Activated CD8-positive, alpha-beta memory T cell treated with anti-CD3 and anti-CD28 coated beads, Interleukin-2, amount 50 U/mL, for 24 hours (primary cell): ENCODE results near the gene CLCN6.

Source experiments
- DNase-seq: peaks from one replicate; pipeline ENCODE4 v3.0.0-alpha.2; 2020; ENCODE audit errors: extremely low read depth

The CLCN6 gene

GRCh38 chr1:11825131-11825530, 19.1 kb downstream of the CLCN6 start:
- no peak for DNase-seq

DNA sequence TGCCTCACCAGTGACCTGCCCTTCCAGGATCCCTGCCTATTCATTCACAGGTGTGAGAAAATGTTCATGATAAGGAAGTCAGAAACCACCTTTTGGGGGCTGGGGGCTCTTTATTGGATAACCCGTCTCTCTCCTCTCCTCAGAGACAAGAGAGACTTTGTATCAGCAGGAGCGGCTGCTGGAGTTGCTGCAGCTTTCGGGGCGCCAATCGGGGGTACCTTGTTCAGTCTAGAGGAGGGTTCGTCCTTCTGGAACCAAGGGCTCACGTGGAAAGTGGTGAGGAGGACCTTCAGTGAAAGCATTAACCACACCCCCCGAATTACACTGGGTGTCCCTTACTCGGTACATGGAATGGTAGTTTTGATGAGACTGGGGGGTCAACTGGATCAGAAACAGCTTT, 21.0 kb downstream of the CLCN6 start:
- no peak for DNase-seq

DNA sequence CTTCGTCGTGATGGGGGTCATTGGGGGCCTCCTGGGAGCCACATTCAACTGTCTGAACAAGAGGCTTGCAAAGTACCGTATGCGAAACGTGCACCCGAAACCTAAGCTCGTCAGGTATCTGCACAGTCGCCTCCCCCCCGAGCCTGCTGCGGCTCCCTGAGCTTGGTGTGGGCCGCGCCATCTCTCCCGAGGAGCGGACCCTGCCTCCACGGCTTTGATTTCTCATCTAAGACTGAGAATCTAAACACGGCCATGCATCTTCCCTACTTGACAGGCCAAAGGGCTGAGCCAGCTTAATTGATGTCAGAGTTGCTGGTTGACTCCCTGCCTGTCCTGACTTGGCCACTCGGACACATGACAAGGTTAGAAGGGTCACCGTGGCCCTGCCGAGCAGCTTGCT, 22.5 kb downstream of the CLCN6 start:
- DNase-seq, result no peak

DNA sequence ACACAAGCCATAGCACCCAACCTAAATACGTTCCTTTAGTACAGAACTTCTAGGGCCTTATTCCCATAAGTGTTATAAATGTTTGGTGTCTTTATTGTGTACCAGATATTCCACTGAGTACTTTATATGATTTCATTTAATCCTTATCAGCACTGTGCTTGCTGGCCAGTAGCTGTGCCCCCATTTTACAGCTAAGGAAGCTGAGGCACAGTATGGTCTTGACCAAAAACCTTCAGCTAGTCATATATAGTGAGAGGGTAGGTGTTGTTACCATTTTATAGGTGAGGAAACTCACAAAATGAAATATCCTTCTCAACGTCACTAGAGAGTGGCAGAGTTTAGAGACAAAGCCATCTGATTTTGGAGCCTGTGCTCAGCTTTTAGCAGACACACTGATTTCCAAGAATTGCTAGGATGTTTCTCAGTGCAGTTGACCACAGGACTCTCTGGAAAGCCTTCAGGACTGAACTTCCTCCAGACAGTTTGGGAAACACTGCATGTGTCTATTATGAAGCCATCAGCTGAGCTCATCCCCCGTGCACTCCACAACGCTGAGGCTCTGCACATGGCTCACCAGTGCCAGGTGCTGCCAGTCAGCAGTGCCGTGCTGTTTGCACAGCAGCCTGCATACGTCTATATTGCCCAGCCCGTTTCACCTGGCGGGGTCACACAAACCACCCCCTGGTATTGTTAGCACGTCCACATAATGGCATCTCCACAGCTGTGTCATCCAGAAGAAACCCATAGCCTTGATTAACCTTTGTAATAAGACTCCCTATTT, 26.1 kb downstream of the CLCN6 start:
- no peak for DNase-seq

- no peak for DNase-seq
These were observed 27.5 kb downstream of the CLCN6 start for GRCh38 chr1:11833497-11833896.

DNA sequence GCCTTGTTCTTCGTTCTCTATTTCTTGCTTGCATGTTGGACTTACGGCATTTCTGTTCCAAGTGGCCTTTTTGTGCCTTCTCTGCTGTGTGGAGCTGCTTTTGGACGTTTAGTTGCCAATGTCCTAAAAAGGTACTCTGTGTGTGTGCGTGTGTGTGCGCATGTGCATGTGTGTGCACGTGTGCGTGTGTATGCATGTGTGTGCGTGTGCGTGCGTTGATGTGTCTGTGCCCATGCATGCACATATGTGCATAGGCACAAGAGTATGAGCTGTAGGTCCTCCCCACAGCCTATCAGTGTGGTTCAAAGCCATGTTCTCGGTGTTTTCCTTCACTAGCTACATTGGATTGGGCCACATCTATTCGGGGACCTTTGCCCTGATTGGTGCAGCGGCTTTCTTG, 27.9 kb downstream of the CLCN6 start:
- no peak for DNase-seq

DNA sequence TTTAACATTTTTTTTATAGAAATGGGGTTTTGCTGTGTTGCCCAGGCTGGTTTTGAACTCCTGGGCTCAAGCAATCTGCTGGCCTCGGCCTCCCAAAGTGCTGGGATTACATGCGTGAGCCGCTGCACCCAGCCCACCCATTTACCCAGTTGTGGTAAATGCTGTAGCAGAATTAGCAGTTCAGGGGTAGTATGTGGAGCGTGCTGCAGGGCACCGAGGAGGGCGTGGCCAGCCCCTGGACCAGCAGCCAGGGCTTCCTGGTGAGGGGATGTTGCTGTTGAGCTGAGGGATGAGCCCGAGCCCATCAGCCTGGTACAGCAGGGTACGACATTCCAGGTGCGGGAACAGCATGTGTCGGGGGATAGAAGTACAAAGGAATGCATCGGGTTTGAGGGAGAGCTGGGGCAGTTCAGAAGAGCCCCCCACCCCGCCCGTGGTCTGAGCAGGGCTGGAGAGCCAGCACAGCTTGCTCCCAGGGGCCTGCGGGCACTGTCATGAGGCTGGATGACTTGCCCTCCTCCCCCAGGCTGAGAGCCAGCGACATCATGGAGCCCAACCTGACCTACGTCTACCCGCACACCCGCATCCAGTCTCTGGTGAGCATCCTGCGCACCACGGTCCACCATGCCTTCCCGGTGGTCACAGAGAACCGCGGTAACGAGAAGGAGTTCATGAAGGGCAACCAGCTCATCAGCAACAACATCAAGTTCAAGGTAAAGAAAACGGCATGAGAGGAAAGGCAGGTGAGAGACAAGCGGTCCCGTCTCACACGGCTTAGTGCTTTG, 29.6 kb downstream of the CLCN6 start:
- DNase-seq, result no peak

GRCh38 chr1:11836955-11837766, 31.2 kb downstream of the CLCN6 start:
- DNase-seq, result no peak

DNA sequence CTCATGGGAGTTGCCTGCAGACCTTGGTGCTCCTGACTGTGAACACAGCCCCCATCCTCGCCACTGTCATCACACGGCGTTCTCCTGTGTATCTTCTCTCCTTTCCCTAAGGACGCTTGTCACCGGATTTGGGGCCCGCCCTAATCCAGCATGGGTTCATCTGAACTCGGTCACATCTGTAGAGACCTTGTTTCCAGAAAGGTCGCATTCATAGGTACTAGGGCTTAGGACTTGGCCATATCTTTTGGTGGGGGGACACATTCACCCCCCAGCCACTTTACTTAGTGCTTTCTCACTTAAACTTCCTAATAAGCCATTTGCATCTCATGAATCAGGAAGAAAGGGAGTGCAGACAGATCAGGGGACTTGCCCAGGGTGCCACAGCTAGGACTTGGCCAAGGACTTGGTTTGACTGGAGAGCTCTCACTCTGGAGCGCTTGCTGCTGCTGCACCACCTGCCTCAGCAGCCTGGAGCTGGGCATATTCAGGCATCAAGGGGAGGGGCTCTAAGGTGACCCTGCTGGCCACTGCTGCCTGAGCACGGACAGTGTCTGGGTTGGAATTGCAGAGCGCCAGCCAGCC, 31.9 kb downstream of the CLCN6 start:
- no peak for DNase-seq

GRCh38 chr1:11838349-11839272, 32.6 kb downstream of the CLCN6 start:
- DNase-seq, result peak; percentile 8

DNA sequence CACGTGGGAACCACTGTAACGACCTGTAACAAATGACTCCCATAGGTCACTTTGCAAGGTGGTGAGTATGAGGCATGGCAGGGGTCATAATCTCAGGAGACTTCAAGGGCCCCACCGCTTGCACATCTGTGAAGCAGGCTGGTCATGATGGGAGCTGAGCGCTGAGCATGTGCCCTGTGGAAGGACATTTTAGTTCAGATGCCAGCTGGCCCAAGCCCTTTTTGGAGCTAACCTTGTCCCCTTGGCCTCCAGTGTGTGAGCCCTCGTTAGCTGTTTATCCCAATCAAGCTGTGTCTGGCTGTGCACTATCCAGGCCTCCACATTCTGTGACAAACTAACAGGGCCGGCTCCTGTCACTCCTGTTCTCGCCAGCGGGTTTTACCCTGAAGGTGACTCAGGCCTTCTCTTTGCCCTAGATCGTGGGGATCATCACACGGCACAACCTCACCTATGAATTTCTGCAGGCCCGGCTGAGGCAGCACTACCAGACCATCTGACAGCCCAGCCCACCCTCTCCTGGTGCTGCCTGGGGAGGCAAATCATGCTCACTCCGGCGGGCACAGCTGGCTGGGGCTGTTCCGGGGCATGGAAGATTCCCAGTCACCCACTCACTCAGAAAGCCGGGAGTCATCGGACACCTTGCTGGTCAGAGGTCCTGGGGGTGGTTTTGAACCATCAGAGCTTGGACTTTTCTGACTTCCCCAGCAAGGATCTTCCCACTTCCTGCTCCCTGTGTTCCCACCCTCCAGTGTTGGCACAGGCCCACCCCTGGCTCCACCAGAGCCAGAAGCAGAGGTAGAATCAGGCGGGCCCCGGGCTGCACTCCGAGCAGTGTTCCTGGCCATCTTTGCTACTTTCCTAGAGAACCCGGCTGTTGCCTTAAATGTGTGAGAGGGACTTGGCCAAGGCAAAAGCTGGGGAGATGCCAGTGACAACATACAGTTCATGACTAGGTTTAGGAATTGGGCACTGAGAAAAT, 34.0 kb downstream of the CLCN6 start:
- DNase-seq, result no peak

DNA sequence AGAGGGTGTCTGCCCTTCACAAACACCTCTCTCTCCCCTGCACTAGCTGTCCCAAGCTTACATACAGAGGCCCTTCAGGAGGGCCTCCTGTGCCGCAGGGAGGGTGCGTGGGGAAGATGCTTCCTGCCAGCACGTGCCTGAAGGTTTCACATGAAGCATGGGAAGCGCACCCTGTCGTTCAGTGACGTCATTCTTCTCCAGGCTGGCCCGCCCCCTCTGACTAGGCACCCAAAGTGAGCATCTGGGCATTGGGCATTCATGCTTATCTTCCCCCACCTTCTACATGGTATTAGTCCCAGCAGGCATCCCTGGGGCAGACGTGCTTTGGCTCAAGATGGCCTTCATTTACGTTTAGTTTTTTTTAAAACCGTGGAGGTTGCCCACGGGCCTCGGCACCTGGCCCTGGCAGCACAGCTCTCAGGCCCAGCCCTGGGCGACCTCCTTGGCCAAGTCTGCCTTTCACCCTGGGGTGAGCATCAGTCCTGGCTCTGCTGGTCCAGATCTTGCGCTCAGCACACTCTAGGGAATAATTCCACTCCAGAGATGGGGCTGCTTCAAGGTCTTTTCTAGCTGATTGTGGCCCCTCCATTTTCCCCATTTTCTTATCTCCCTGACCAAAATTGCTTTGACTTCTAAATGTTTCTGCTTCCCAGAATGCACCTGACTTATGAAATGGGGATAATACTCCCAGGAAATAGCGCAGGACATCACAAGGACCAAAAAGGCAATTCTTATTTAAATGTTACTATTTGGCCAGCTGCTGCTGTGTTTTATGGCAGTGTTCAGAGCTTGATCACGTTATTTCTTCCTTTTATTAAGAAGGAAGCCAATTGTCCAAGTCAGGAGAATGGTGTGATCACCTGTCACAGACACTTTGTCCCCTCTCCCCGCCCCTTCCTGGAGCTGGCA, 35.5 kb downstream of the CLCN6 start:
- no peak for DNase-seq

DNA sequence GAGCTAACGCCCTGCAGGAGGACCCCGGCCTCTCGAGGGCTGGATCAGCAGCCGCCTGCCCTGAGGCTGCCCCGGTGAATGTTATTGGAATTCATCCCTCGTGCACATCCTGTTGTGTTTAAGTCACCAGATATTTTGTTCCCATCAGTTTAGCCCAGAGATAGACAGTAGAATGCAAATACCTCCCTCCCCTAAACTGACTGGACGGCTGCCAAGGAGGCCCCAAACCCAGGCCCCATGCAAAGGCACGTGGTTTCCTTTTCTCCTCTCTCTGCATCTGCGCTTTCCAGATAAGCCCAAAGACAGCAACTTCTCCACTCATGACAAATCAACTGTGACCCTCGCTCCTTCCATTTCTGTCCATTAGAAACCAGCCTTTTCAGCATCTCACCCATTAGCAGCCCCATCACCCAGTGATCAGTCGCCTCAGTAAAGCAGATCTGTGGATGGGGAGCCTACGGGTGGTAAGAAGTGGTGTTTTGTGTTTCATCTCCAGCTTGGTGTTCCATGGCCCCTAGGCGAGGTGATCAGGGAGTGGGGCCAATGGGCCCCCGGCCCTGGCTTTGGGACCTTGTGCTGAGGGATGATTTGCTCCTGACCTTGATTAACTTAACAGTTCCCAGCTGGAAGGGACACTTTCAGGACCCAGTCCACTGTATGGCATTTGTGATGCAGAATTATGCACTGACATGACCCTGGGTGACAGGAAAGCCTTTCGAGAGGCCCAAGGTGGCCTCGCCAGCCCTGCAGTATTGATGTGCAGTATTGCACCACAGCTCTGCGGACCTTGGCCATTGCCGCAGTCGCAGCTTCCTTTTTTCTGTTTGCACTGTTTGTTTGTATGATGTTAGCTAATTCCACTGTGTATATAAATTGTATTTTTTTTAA, 36.4 kb downstream of the CLCN6 start:
- DNase-seq, result no peak

- no peak for DNase-seq
These were observed 39.8 kb downstream of the CLCN6 start for GRCh38 chr1:11845641-11846335.

- no peak for DNase-seq
These were observed 41.8 kb downstream of the CLCN6 start, which contains the start of gene NPPA for GRCh38 chr1:11847667-11848372. Gene NPPA, minus strand, starts transcription at chr1:11847783. Its CDS starts 99 bp downstream, at chr1:11847684.

- no peak for DNase-seq
These were observed 42.3 kb downstream of the CLCN6 start for GRCh38 chr1:11848373-11848700.
